G401 (cell line): ENCODE measurements around the gene GPRC5A. TPM values are rescaled to one million over a fixed set of nuclear protein-coding genes. Genes with fewer than 3 reads are reported as not detected.

ENCODE experiments used
- DNase-seq: peaks from one replicate; pipeline ENCODE4 v3.0.0-alpha.2; 2015; ENCODE audit warnings: low spot score
- in situ Hi-C: cut with HindIII; loops from 2 replicates; pipeline ENCODE4 v1.10.0; 2016; ENCODE audit warnings: low sequenced_read_pairs, mixed read lengths
- total RNA-seq: library from RNA; depleted of rRNA; stranded (reverse); fragments of >200 nt; shearing (Covaris generic); gene quantifications from 2 replicates; pipeline ENCODE4 v1.2.3, GENCODE V29; 2014; rRNA removed

Gene GPRC5A
- total RNA-seq, 1 experiment from 2014 or later: 23.8 TPM

DNA sequence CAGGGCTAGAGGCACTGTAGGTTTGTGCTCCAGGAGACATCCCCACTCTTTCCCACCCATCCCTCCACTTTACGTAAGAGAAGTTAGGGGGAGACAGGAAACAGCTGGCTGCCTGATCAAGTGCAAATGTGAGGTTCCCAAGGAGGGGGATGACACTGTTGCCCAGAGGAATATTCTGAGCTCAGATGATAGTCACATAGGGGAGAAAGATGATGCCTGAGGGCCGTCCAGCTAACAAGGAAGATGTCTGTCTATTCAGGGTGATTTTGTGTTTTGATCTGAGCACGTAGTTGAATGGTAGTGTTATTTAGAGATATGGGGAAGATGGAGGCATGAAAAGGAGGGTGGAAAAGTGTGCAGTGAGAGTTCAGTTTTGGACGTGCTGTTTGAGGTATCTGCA, 74.5 kb downstream of the GPRC5A start:
- in situ Hi-C loops: no loop called here

More for the DNA sequence above, 74.5 kb downstream of the GPRC5A start:
- DNase-seq: no peak

Other genes starting within 250 kb of the GPRC5A start
- 1.0 and 1.3 TPM in 2 replicates for gene GPR19, start 195.4 kb upstream of the GPRC5A start, total RNA-seq
- 65.6 and 81.7 TPM in 2 replicates for gene CDKN1B, start 174.2 kb upstream of the GPRC5A start, total RNA-seq
- 31.6 and 39.5 TPM in 2 replicates for gene APOLD1, start 105.9 kb upstream of the GPRC5A start, total RNA-seq
- gene DDX47, start 78.2 kb upstream of the GPRC5A start, total RNA-seq: 117 and 172 TPM in 2 replicates
- gene GPRC5D, start 60.6 kb downstream of the GPRC5A start, total RNA-seq: not detected in 2 replicates
- 44.1 and 44.6 TPM in 2 replicates for gene HEBP1, start 108.7 kb downstream of the GPRC5A start, total RNA-seq
- gene FAM234B, start 152.8 kb downstream of the GPRC5A start, total RNA-seq: 44.1 and 59.4 TPM in 2 replicates
- 197 and 253 TPM in 2 replicates for gene GSG1, start 212.1 kb downstream of the GPRC5A start, total RNA-seq